Spleen (tissue), 11 donors: Measurements from ENCODE around the gene NLN. TPM values are rescaled to one million over a fixed set of nuclear protein-coding genes. Genes with fewer than 3 reads are reported as not detected.
"Not testable (repeated sequence)": the region's sequence is repeated elsewhere in the genome, so short reads cannot be mapped to it uniquely, and the experiment has no call there.

ENCODE experiments used
- DNase-seq: peaks from one replicate; pipeline ENCODE4 v3.0.0-alpha.2; 2020
- H3K27ac ChIP-seq, 8 donors: fragments of 200-600 bp; sonication (generic) in 7 of 8; 1 replicate in 4 of 8; 2 replicates in 4 of 8; pipeline versions ENCODE4 v1.5.0 to v1.8.0; 2016 to 2021; ENCODE audit warnings: inconsistent platforms in 4 of 8, mild to moderate bottlenecking in 4 of 8, moderate library complexity in 1 of 8
- H3K27me3 ChIP-seq, 7 donors: fragments of 200-600 bp; sonication (generic) in 6 of 7; replicated peaks in 1 of 7; 1 replicate in 4 of 7; 2 replicates in 3 of 7; pipeline versions ENCODE4 v1.5.0 to v1.8.0; 2016 to 2021; ENCODE audit warnings: inconsistent platforms in 3 of 7, mild to moderate bottlenecking in 1 of 7
- H3K36me3 ChIP-seq, 6 donors: fragments of 200-600 bp; sonication (generic) in 5 of 6; 1 replicate in 4 of 6; 2 replicates in 2 of 6; pipeline versions ENCODE4 v1.5.0 to v1.8.0; 2016 to 2021; ENCODE audit warnings: inconsistent platforms in 2 of 6
- H3K4me1 ChIP-seq, 6 donors: fragments of 200-600 bp; sonication (generic) in 5 of 6; 1 replicate in 3 of 6; 2 replicates in 3 of 6; pipeline versions ENCODE4 v1.5.0 to v1.8.0; 2016 to 2021; ENCODE audit warnings: inconsistent platforms in 3 of 6
- H3K4me3 ChIP-seq, 8 donors: fragments of 200-600 bp; sonication (generic) in 7 of 8; 1 replicate in 4 of 8; 2 replicates in 4 of 8; pipeline versions ENCODE4 v1.5.0 to v1.8.0; 2016 to 2021; ENCODE audit warnings: inconsistent platforms in 4 of 8, mild to moderate bottlenecking in 4 of 8, moderate library complexity in 2 of 8
- H3K9me3 ChIP-seq, 8 donors: fragments of 200-600 bp; sonication (generic) in 7 of 8; 1 replicate in 4 of 8; 2 replicates in 4 of 8; pipeline versions ENCODE4 v1.5.0 to v1.8.0; 2016 to 2021; ENCODE audit warnings: inconsistent platforms in 4 of 8
- CTCF ChIP-seq, 11 experiments: fragments of 200-600 bp in 7 of 11; fragments of 450-650 bp in 4 of 11; sonication (generic) in 4 of 11; IDR thresholded peaks in 8 of 11; conservative IDR thresholded peaks in 3 of 11; 1 replicate in 7 of 11; 2 replicates in 4 of 11; pipeline versions ENCODE4 v1.4.0 to v1.8.0; 2016 to 2021; ENCODE audit warnings: antibody characterized with exemption in 11 of 11, inconsistent platforms in 4 of 11, mild to moderate bottlenecking in 1 of 11
- POLR2A ChIP-seq, 3 donors: fragments of 450-650 bp; IDR thresholded peaks; one replicate each; pipeline ENCODE4 v1.5.1; 2017; ENCODE audit warnings: antibody characterized with exemption in 3 of 3, mild to moderate bottlenecking in 1 of 3
- POLR2AphosphoS5 ChIP-seq, 3 donors: sonication (generic); formaldehyde crosslinking; IDR thresholded peaks; one replicate each; pipeline ENCODE4 v1.5.1; 2017; ENCODE audit warnings: antibody characterized with exemption in 3 of 3
- WGBS, 5 donors: extraction: QIAGEN DNeasy Blood & Tissue Kit in 3 of 5; methylation state at CpG; one replicate each; pipeline versions ENCODE4 v1.1.5 to v1.1.7; 2013 to 2018; 5-methylcytosine and 5-hydroxymethylcytosine counted together
- intact Hi-C: fragments of 100-400 bp; cut with DNase I; formaldehyde crosslinking; loops from one replicate; pipeline ENCODE4 v1.15.0; 2023; ENCODE audit warnings: low total_unique reads
- polyA plus RNA-seq, 3 donors: library from polyadenylated mRNA; stranded (reverse); fragments of 200-250 nt; gene quantifications; one replicate each; pipeline ENCODE4 v1.2.1, GENCODE V29; 2013
- total RNA-seq, 7 donors: library from RNA; depleted of rRNA in 3 of 7; stranded (reverse); fragments of >200 nt in 3 of 7; fragmentation: NEBNext Ultra II Directional in 4 of 7; extraction: Animal tissue kit (Norgen Biotek cat#: 25700) in 4 of 7; gene quantifications; one replicate each; pipeline versions ENCODE4 v1.1.0 to v1.2.1, GENCODE V29; 2016 to 2021
- donor health status: healthy with polysubstance abuse.
- donor health status: DM: no; HTN: no; CAD: no; lungs with moderate emphysema.
- donor health status: DM: no; HTN: no; CAD: no.
- donor health status: Bipolar disorder and iron deficiency.
- donor health status: healthy.
- donor health status: DM: no; HTN: no; CAD: no.
- donor health status: DM: yes; HTN: yes; CAD: no.

The NLN gene
- total and polyA plus RNA-seq, 10 donors, result 1.3 to 24.8 (median 9.0) TPM

- Histone ChIP-seq H3K27me3 (no peaks in the 10 kb centered on the region), H3K4me1 (no peaks in the 10 kb centered on the region), H3K9me3 (no peaks in the 10 kb centered on the region), H3K4me3 (no peak overlapping the region), H3K27ac (no peak overlapping the region), H3K36me3 (no peaks in the 10 kb centered on the region)
- intact Hi-C loops, result no loop called here
- 74 to 98% (median 90%) methylated on average over 5 of the region's 5 CpGs for WGBS, 5 donors
- DNase-seq, result no peak
- TF ChIP-seq CTCF (IDR thresholded peaks at IDR 0.05 in 8 of 11, conservative IDR thresholded peaks at IDR 0.05 in 3 of 11) (no peak), POLR2A (IDR thresholded peaks at IDR 0.05) (no peak), POLR2AphosphoS5 (IDR thresholded peaks at IDR 0.05) (no peak)
Measured at GRCh38 chr5:65833780-65834179, 111.8 kb downstream of the NLN start.

GRCh38 chr5:65834306-65834705 lies 112.3 kb downstream of the NLN start:
- Histone ChIP-seq H3K36me3 (no peaks in the 10 kb centered on the region), H3K4me1 (no peaks in the 10 kb centered on the region), H3K27me3 (no peaks in the 10 kb centered on the region), H3K27ac (no peak overlapping the region), H3K9me3 (no peaks in the 10 kb centered on the region), H3K4me3 (no peak overlapping the region)
- intact Hi-C loops, result no loop called here
- DNase-seq, result no peak
- TF ChIP-seq CTCF (IDR thresholded peaks at IDR 0.05 in 8 of 11, conservative IDR thresholded peaks at IDR 0.05 in 3 of 11), result no peak
- no peak for TF ChIP-seq POLR2A (IDR thresholded peaks at IDR 0.05)
- TF ChIP-seq POLR2AphosphoS5 (IDR thresholded peaks at IDR 0.05), result no peak
- 93 to 100% (median 98%) methylated on average over 1 of the region's 1 CpG for WGBS, 5 donors

GRCh38 chr5:65835191-65835590 lies 113.2 kb downstream of the NLN start:
- TF ChIP-seq POLR2A (IDR thresholded peaks at IDR 0.05) (no peak), POLR2AphosphoS5 (IDR thresholded peaks at IDR 0.05) (no peak), CTCF (IDR thresholded peaks at IDR 0.05 in 8 of 11, conservative IDR thresholded peaks at IDR 0.05 in 3 of 11) (no peak)
- Histone ChIP-seq H3K4me3 (no peak overlapping the region), H3K27ac (no peak overlapping the region), H3K27me3 (no peaks in the 10 kb centered on the region), H3K36me3 (no peaks in the 10 kb centered on the region), H3K9me3 (no peaks in the 10 kb centered on the region), H3K4me1 (no peaks in the 10 kb centered on the region)
- WGBS, 5 donors, result 73 to 94% (median 89%) methylated on average over 2 of the region's 2 CpGs
- DNase-seq, result no peak
- intact Hi-C loops, result no loop called here

- no peak for DNase-seq
- H3K4me3 ChIP-seq, result no peak overlapping the region
- intact Hi-C loops, result no loop called here
Measured at GRCh38 chr5:65837139-65837538, 115.1 kb downstream of the NLN start.

GRCh38 chr5:65839170-65839569 lies 117.2 kb downstream of the NLN start:
- H3K36me3 ChIP-seq, H3K4me1 ChIP-seq, H3K4me3 ChIP-seq, intact Hi-C loops, H3K9me3 ChIP-seq, H3K27me3 ChIP-seq, H3K27ac ChIP-seq, DNase-seq: not testable (repeated sequence)

More at GRCh38 chr5:65837139-65837538, 115.1 kb downstream of the NLN start:
- H3K36me3 ChIP-seq, result no peaks in the 10 kb centered on the region
- H3K4me1 ChIP-seq, result no peaks in the 10 kb centered on the region
- H3K27ac ChIP-seq, result no peak overlapping the region
- H3K9me3 ChIP-seq, result no peaks in the 10 kb centered on the region
- no peaks in the 10 kb centered on the region for H3K27me3 ChIP-seq
- TF ChIP-seq POLR2AphosphoS5 (IDR thresholded peaks at IDR 0.05), result no peak
- no peak for TF ChIP-seq POLR2A (IDR thresholded peaks at IDR 0.05)
- no peak for TF ChIP-seq CTCF (IDR thresholded peaks at IDR 0.05 in 8 of 11, conservative IDR thresholded peaks at IDR 0.05 in 3 of 11)
